ENCODE data around the gene FAAP24. TPM values are rescaled to one million over a fixed set of nuclear protein-coding genes. Genes with fewer than 3 reads are reported as not detected.
"Not testable (repeated sequence)": the region's sequence is repeated elsewhere in the genome, so short reads cannot be mapped to it uniquely, and the experiment has no call there.

The FAAP24 gene
- total and polyA plus RNA-seq, 8 donors = 0.34 to 1.0 (median 0.42) TPM

GRCh38 chr19:32933571-32933970 is 38.5 kb upstream of the FAAP24 start:
- FAIRE-seq (no peak), ATAC-seq (no peak), DNase-seq (no peak)
- WGBS, 2 donors = 93 to 98% methylated on average over 3 of the region's 3 CpGs
- H3K4me3 ChIP-seq = no peak overlapping the region
- TF ChIP-seq CTCF (IDR thresholded peaks at IDR 0.05) = no peak
- H3K4me1 ChIP-seq = no peaks in the 10 kb centered on the region
- H3K36me3 ChIP-seq = peaks cover 0 to 21% (median 0%) of the 10 kb centered on the region in 3 donors
- H3K27ac ChIP-seq = no peak overlapping the region
- intact Hi-C loops (cut with DNase I) = no loop called here
- no peaks in the 10 kb centered on the region for H3K27me3 ChIP-seq
- no peaks in the 10 kb centered on the region for H3K9me3 ChIP-seq

GRCh38 chr19:32935629-32936028 is 36.4 kb upstream of the FAAP24 start:
- ATAC-seq (no peak), DNase-seq (no peak)

GRCh38 chr19:32936065-32936464 is 36.0 kb upstream of the FAAP24 start:
- WGBS, 2 donors = 94 to 95% methylated on average over 8 of the region's 8 CpGs
- Histone ChIP-seq H3K4me1 (no peaks in the 10 kb centered on the region), H3K36me3 (peaks cover 0 to 5% (median 0%) of the 10 kb centered on the region in 3 donors), H3K4me3 (no peak overlapping the region), H3K27ac (no peak overlapping the region), H3K9me3 (no peaks in the 10 kb centered on the region), H3K27me3 (no peaks in the 10 kb centered on the region)
- DNase-seq (peak in 1 of 6 donors; percentile 47), ATAC-seq (no peak), FAIRE-seq (no peak)
- TF ChIP-seq CTCF (IDR thresholded peaks at IDR 0.05) = no peak
- intact Hi-C loops (cut with DNase I) = no loop called here

More at GRCh38 chr19:32935629-32936028, 36.4 kb upstream of the FAAP24 start:
- FAIRE-seq = no peak
- intact Hi-C loops (cut with DNase I) = no loop called here
- H3K4me1 ChIP-seq = no peaks in the 10 kb centered on the region
- H3K36me3 ChIP-seq = peaks cover 0 to 9% (median 0%) of the 10 kb centered on the region in 3 donors
- no peak overlapping the region for H3K4me3 ChIP-seq
- 87 to 99% methylated on average over 9 of the region's 9 CpGs for WGBS, 2 donors
- H3K9me3 ChIP-seq = no peaks in the 10 kb centered on the region
- H3K27me3 ChIP-seq = no peaks in the 10 kb centered on the region
- no peak for TF ChIP-seq CTCF (IDR thresholded peaks at IDR 0.05)
- no peak overlapping the region for H3K27ac ChIP-seq

GRCh38 chr19:32941273-32941672 is 30.8 kb upstream of the FAAP24 start:
- whole genome bisulfite sequencing, 2 donors = 91 to 94% methylated on average over 5 of the region's 5 CpGs
- intact Hi-C loops (cut with DNase I); DNase-seq; H3K4me3 ChIP-seq; FAIRE-seq; H3K27me3 ChIP-seq; ATAC-seq; H3K27ac ChIP-seq; H3K4me1 ChIP-seq; H3K9me3 ChIP-seq: not testable (repeated sequence)
- H3K36me3 ChIP-seq = peaks cover 0 to 16% (median 0%) of the 10 kb centered on the region in 3 donors

- WGBS, 2 donors = 48 to 62% methylated on average over 3 of the region's 3 CpGs
- DNase-seq (no peak), FAIRE-seq (no peak), ATAC-seq (no peak)
- no peak for TF ChIP-seq CTCF (IDR thresholded peaks at IDR 0.05)
- H3K27ac ChIP-seq = no peak overlapping the region
- no peak overlapping the region for H3K4me3 ChIP-seq
- intact Hi-C loops (cut with DNase I) = no loop called here
- no peaks in the 10 kb centered on the region for H3K9me3 ChIP-seq
- no peaks in the 10 kb centered on the region for H3K27me3 ChIP-seq
- H3K4me1 ChIP-seq = no peaks in the 10 kb centered on the region
- peaks cover 0 to 30% (median 0%) of the 10 kb centered on the region in 3 donors for H3K36me3 ChIP-seq
Measured at GRCh38 chr19:32945260-32945659, 26.8 kb upstream of the FAAP24 start.
